Stimulated activated CD8-positive, alpha-beta memory T cell treated with anti-CD3 and anti-CD28 coated beads, Interleukin-4, amount 100 ng/mL, for 48 hours (primary cell): ENCODE measurements around the gene ATP5F1E.

Experiments
- DNase-seq: peaks from one replicate; pipeline ENCODE4 v3.0.0-alpha.2; 2020

The ATP5F1E gene

DNA sequence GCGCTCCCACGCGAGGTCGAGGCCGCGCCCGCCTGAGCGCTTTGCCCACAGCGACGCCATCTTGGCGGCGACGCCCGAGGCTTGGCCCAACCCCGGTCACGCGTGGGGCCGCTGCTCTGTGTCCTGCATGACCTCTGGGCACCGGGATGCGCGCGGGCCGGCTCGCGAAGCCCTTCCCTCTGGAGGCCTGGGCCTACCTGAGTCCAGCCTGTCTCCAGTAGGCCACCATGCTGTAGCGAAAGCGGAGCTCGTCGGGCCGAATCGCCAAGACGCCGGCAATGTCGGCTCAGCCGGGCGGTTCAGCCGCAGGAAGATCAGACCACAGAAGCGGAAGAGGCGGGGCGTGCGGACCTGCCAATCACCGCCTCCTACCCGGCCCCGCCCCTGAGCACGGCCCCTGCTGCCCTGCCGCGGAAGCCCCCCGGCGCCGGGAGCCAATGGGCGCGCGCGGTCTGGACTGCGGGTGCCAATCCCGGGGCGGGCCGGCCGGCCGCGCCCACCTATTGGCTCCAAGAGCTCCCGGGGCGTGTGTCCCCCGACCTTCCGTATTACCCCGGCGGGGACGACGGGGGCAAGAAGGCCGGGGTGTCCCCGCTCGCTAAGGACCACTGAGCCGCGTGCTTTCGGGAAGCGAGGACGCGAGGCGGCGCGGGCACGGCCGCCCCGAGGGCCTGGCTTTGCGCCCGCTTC is at the start of gene ATP5F1E:
Gene ATP5F1E (minus strand): TSS at position 313 of the 690 bp plus-strand sequence. CDS start 84 bp downstream, at position 229.
- DNase-seq: peak; percentile 96

DNA sequence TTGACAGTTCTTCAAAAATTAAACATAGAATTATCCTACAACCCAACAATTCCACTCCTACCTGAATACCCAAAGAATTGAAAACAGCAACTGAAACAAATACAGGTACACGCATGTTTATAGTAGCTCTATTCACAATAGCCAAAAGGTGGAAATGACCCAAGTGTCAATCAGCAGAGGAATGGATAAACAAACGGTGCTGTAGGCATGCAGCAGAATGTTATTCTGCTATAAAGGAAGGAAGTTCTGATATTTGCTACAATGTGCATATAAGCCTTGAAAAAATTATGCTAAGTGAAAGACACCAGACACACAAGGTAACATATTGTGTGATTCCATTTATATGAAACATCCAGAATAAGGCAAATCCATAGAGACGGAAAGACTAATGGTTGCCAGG is 48.9 kb upstream of the ATP5F1E start:
- no peak for DNase-seq

DNA sequence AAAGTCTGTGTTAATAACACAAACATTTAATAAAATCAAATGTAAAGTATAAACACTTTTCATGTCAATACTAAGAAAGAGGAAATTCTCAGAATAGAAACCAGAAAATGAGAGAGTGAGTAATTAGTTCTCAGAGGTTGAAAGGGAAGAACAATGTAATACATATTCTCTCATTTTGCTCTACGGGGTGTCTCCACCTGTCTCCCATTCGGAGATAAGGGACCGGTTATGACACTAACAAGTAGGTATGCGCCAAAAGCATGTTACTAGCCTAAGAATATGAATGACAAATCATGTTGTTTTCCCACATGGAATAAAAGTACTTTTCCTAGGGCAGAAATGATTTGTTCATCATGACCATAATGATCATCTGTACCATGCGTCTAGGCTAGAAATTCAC is 46.1 kb upstream of the ATP5F1E start:
- DNase-seq: no peak

DNA sequence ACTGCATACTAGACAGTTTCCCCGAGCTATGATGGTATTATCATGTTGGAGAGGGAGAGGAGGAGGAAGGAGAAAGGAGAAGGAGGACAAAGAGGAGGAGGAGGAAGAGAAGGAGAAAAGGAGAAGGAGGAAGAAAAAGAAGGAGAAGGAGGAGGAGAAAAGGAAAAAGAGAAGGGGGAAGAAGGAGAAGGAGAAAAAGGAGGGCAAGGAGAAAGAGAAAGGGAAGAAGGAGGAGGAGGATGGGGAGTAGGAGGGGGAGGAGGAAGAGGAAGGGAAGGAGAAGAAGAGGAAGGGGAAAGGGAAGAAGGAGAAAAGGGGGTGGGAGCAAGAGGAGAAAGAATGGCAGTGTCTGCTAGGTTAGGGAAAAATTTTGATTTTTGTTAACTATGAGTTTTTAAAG is 45.6 kb upstream of the ATP5F1E start:
- DNase-seq: no peak

DNA sequence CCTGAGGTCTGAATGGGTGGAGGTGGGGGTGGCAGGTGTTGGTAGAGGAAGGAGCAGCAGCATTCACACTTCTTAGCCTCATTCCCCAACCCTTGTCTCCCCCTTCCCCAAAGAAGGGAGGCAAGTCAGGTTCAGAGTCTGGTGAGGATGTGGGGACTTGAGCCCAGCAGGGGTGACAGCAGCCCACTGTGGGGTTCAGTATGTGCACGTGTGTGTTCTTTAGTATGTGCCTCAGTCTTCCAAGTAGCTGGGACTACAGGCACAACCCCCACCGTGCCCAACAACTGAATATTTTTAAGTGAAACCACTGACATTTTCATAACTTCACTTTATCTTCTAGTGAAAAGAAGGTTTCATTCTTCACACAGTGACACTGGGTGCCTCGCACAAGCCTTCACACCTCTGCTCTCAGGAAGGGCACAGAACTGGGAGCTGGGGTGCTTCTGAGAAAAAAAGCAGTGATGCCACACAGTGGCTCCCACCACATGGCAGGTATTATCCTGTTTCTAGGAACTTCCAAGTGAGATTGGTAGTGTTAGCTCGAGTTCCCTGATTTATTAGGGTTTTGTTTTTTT is 43.9 kb upstream of the ATP5F1E start:
- DNase-seq: peak; percentile 39

DNA sequence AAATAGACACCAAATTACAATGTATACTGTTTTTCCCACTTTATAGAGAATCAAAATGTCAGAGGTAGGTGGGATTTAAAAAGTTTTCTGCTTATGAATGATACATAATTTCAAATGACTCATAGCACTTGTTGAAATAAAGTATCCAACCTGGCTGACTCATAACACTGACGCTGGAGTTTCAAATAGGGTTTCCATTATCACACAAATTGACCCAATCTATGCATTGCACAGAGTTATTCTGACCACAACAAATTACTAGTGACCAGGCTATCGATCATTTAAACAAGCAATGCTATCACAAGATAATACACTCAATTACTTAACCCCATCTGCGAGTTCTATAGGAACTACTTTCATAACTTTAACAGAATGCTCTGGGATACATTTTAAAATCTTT is 42.3 kb upstream of the ATP5F1E start:
- no peak for DNase-seq

DNA sequence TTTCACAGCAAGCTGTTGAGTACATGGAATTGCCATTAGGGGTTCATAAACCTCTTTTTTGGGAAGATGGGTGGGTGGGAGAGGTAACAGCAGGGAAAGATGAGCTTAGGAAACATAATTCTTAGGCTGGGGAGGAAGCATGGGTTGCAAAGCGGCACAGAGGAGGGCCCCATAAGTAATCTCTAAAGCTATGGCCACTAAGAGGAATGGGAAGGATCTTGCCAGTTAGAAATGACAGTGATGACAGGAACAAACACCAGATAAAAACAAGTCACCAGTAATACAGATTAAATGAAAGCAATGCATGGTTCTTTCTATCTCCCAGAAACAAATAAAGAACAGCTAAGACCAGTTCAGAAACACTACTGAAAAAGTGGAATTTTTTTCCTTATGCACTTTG is 41.4 kb upstream of the ATP5F1E start:
- no peak for DNase-seq

DNA sequence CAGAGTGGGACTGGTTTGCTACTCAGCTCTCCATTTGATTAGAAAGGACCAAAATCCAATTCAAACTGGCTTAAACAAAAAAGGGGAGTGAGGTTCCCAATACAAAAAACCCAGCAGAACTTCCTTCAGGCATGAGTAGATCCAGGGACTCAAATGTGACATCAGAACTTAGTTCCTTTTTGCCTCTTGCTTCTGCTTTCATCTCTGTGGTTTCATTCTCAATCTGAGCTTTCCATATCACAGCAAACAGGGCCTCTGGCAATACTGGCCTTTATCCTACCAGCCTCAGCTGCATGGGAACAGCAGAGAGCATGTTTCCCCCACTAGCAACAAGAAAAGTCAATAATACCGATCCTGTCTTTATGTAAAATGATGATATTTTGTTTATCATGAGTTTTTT is 39.1 kb upstream of the ATP5F1E start:
- no peak for DNase-seq

DNA sequence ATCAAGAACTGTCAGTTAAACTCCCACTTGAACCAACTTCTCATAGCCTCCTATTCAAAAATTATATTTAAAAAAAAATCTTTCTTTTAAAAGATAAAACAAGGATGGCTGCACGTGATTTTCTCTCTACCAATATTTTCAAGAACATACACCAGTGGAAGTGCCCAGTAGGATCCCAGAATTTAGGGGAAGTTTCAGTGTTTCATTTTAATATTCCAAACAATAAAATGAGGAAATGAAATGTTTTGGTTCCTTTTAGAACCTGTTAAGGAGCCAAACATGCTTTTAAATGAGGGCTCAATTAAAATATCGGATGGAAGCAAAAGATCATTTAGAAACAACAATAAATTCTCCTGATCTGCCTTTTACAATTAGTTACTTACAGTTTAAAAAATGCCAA is 36.9 kb upstream of the ATP5F1E start:
- DNase-seq: no peak

DNA sequence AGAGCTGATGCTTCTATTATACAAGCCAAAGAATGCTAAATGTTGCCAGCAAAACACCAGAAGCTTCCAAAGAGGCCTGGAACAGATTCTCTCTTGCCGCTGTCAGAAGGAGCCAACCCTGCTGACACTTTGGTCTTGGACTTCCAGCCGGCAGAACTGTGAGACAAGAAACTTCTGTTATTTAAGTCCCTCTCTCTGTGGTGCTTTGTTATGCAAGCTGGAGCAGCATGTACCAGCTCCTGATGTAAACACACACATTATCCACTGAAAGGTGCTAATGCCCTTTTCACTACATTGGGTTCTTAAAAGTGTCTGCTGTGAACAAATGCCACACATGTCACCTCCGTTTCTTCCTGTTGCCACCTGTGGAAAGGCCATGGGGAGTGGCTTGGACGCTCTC is 36.4 kb upstream of the ATP5F1E start:
- DNase-seq: no peak

DNA sequence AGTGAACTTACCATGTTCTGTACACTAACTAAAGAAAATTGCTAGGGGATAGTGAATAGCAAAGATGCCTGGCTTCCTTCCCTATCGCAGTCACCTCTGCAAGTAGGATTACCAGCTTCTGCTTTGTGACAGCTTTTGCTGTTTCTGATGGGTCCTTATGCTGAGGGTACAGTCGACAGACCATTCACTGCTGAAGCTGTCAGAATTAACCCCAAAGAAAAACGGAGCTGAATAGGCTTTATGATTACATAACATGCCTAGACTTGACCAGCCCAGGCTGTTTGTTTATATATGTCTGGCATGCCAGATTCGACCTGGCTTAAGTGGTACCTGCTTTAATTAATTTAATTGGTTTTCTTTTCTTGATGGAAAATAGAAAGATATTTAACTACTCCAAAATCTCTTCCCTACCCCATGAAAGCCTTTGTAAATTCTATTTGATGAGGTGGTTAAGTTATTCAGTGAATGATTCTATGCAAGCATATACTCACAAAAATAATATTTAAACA is 32.1 kb upstream of the ATP5F1E start:
- no peak for DNase-seq

DNA sequence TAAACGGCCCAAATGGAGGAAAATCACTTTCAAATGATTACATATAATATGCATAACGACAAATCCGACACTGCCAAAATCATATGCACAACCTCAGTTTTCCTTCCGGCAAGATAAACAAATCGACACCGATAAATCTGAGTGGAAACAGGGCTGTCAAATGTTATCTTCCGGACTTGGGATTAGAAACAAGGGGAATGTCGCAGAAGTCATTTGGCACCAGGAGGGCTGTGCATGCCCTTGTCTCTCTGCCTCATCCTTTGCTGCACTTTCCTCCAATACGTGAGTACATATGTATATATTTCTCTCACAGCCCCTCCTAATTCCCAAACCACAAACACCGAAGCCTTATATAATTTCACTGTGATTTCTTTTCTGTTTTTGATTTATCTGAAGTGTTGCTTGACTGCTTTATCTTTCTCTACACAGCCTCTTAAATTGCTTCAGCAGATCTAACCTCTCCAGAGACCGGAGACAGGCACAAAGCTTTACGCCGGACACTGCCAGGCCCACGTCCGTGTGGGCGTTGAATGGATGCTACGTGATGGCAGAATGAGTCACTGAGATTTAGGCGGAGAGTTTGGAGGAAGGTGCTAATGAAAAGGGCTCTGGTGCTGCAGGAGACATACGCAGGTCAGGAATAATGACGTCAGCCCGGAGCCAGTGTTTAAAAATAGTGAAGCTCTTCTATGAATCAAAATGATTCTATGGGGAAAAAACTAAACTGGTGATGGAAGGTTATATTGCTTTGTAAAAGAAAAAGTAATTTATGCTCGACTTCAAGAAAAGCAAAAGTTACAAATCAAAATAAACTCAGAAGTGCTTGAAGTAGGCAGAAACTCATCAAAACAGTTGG is 31.5 kb upstream of the ATP5F1E start:
- no peak for DNase-seq

DNA sequence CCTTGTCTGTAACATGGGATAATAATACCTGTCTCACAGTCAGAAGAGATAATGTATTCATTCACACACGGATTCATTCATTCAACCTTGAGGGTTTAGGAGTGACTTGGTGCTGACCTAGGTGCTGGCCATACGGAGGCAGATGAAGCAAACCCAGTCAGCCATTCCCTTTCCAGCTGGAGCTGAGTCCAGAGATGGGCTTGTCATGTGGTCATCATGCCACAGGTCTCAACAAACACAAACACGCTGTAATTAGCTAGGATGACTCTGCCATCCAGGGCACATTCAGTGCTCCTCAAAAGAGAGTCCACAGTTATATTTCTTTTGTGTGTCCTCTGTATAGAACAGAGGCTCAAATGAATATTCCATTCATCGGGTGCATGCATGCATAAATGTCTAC is 29.9 kb upstream of the ATP5F1E start:
- DNase-seq: no peak

DNA sequence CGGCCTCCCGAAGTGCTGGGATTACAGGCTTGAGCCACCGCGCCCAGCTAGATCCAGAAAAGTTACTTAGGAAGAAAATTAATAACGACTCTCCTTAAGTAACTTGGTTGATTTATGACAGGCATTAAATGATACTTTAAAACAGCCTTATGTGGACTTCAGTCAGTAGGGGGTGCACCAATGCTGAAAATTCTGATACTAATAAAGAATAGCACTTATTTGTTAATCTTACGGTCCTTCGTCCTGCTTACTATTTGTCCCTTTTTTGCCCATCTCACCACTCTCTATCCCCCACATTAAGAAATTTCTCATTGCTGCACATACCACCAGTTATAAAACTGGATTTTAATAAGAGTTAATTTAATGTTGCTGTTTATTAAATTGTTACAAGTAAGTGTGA is 23.2 kb upstream of the ATP5F1E start:
- DNase-seq: no peak

DNA sequence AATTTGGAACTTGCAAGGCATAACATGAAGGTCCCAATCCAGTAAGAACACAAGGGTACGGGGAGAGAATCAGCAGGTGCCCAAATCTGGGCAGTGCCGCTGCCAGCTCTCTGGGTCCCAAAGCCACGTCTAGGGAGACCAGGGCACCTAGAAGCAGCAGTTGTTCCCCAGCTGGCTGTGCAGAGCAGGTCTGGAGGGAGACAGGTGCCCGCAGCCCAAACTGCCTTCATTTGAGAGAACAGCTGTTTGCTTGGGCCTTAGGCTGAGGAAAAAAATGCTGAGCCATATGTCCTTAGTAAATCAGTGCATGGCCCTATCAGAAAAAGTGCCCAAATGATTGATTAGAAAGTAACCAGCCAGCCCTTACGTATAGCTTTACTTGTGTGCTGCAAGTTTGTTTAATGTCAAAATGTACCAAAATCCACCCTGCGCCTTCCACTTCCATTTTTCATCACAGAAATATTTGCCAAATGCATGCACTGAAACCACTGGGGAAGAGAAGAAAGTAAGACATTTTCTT is 19.6 kb upstream of the ATP5F1E start:
- no peak for DNase-seq

DNA sequence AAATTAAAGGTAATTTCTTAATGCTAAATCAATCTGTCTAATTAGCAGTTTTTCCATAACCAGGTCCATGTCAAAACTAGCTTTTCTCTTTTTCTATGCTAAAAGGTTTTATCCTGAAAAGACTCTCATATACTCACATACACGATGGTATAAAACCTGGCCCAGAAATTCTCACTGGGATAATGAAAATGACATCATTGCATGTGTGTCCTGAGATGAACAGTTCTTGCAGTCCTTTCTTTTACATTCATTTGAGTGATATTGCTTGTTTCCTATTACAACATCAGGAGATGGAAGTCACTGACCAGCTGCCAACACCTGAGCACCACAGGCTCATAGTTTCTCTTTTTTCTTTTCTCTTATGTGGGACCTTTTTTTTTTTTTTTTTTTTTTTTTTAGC is 18.3 kb upstream of the ATP5F1E start:
- DNase-seq: no peak

DNA sequence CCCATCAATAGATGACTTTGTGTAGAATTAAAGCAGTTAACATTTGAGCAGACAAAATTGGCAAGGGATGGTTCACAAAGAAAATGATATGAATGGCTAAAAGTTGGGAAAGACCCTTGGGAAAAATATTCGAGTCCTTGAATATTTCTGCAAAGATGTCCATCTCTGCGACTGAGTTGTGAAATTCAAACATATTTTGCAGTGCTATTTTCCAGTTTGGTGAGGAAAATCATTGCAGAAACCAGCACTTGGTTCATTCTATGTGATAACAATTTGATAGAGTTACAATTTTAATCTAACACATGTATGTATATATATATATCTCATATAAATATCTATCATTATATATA is 16.5 kb upstream of the ATP5F1E start:
- DNase-seq: no peak

DNA sequence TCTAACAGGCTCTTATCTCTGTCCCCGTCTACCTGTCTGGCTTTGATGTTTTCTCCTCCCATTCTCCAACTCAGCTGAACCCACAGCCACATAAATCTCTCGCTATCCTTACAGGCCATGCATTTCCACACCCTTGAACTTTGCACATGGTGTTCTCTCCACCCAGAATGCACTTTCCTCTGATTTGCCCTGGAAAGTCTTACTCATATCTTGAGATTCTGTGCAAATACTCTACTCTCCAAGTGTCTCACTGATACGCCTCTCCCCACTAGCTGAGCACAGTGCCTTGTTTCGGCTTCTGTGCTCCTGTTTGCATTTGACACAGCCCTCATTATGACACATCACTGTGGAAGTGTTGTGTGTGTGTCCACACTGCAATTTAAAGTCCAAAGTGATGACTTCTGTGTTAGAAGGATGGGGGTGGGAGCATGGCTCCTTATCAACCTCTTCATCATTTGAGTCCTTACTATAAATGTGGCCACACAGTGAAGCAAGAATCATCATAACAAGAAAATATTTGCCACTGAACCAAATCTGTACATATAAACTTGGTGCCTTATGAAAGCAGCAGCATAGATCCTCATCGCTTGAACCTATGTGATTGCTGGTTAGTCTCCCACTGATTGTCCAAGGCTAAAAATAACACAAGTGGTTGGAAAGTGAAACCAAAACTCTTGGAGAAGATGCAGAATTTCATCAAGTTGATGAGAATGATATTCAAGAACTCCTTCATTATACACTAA is 16.0 kb upstream of the ATP5F1E start:
- no peak for DNase-seq

DNA sequence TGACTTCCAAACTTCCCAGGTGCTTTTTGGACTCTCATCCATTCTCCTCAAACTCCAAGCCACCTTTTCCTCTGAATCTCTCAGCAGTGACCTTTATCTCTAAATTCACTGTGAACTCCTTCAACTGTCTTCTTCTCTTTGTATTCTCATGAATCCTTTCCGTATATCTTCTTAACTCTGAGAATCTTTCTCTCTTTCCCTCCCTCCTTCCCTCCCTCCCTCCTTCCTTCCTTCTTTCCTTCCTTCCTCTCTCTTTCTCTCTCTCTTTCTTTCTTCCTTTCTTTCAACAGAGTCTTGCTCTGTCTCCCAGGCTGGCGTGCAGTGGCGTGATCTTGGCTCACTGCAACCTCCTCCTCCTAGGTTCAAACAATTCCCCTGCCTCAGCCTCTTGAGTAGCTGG is 14.7 kb upstream of the ATP5F1E start:
- DNase-seq: no peak

DNA sequence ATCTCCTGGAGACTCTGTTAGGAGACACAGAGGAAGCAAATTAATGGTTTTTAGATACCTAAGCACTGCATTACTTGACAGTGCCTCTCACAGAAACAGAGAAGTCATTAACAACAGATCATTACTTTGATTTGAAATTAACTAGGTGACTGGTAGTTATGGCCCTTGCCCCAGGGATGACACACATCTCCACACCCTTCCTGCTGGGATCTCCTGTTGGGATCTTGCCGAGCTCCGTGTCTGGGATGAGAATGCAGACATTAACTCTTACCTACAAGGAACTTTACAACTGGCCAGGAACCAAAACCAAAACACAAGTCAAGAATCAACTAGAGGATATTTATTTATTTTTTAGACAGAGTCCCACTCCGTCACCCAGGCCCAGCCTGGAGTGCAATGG is 12.7 kb upstream of the ATP5F1E start:
- no peak for DNase-seq

DNA sequence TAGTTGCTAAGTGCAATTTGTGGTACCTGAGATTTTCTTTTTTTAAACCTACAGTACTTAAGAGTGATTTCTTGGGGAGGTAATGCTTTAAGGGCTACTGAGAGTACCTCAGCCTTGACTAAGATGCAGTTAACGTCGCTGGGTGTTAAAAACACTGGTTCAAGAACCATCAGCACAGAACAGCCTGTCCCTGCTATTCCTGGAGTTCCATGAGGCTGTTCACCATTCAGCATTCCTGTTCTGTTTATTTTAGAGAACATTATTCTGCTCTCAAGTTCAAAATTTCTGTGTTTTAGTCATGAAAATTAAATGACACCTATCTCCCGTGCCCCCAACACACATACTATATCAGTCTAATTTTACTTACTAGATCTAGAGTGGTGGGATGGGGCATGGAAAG is 12.2 kb upstream of the ATP5F1E start:
- DNase-seq: no peak

DNA sequence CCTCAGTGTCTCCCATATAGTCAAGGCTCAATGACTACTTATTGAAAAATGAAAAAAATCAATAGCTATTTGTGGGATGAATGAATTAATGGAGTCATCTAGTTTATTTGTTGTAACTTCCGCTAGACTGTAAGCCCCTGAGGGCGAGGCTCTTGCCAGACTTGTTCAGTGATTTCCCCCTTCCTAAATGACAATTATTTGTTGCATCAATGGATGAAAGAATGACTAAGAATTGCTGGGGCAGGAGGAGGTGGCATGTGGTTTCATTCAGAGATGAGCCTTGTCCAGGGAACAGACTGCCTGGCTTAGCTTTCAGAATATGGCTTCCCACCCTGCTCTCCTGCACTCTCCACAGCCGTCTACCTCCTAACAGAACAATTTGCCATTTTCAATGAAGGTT is 11.6 kb upstream of the ATP5F1E start:
- peak; percentile 39 for DNase-seq
